Neural progenitor cell (in vitro differentiated cells): ENCODE measurements around the gene ITGA5. TPM values are rescaled to one million over a fixed set of nuclear protein-coding genes. Genes with fewer than 3 reads are reported as not detected.

Source experiments
- DNase-seq: peaks from one replicate; pipeline ENCODE4 v3.0.0-alpha.2; 2016; ENCODE audit warnings: low spot score
- H2AFZ ChIP-seq: fragments of 200-600 bp; sonication (generic); replicated peaks from 2 replicates; pipeline ENCODE4 v1.6.1; 2016; ENCODE audit warnings: antibody characterized with exemption
- H3F3A ChIP-seq: fragments of 200-600 bp; sonication (generic); 2 replicates; pipeline ENCODE4 v1.6.1; 2016; ENCODE audit warnings: antibody characterized with exemption, low read depth
- H3K27ac ChIP-seq: fragments of 200-600 bp; sonication (generic); 2 replicates; pipeline ENCODE4 v1.5.1; 2016; ENCODE audit warnings: mild to moderate bottlenecking
- H3K27me3 ChIP-seq: fragments of 200-600 bp; sonication (generic); 2 replicates; pipeline ENCODE4 v1.6.1; 2016; ENCODE audit warnings: mild to moderate bottlenecking, moderate library complexity
- H3K36me3 ChIP-seq: fragments of 200-600 bp; sonication (generic); 2 replicates; pipeline ENCODE4 v1.5.1; 2016
- H3K4me1 ChIP-seq: fragments of 200-600 bp; sonication (generic); 2 replicates; pipeline ENCODE4 v1.6.1; 2016; ENCODE audit warnings: mixed run types
- H3K4me2 ChIP-seq: fragments of 200-600 bp; sonication (generic); 2 replicates; pipeline ENCODE4 v1.6.1; 2016
- H3K4me3 ChIP-seq: fragments of 200-600 bp; sonication (generic); 2 replicates; pipeline ENCODE4 v1.5.1; 2016
- H3K79me2 ChIP-seq: fragments of 200-600 bp; sonication (generic); 2 replicates; pipeline ENCODE4 v1.6.1; 2016; ENCODE audit warnings: low read depth
- H3K9ac ChIP-seq: fragments of 200-600 bp; sonication (generic); 2 replicates; pipeline ENCODE4 v1.6.1; 2016
- H3K9me3 ChIP-seq: fragments of 200-600 bp; sonication (generic); 2 replicates; pipeline ENCODE4 v1.5.1; 2016; ENCODE audit warnings: low read depth
- H4K20me1 ChIP-seq: fragments of 200-600 bp; sonication (generic); 2 replicates; pipeline ENCODE4 v1.6.1; 2016; ENCODE audit warnings: low read depth
- H3K27ac Mint-ChIP-seq: 3 replicates; pipeline ENCODE4 v1.8.0; 2021; ENCODE audit warnings: mixed read lengths
- H3K27me3 Mint-ChIP-seq: 2 replicates; pipeline ENCODE4 v1.8.0; 2022; ENCODE audit warnings: low read depth, mild to moderate bottlenecking, inconsistent platforms, moderate library complexity, mixed read lengths; ENCODE audit not compliant: insufficient read depth
- H3K36me3 Mint-ChIP-seq: 3 replicates; pipeline ENCODE4 v1.8.0; 2021; ENCODE audit warnings: mixed read lengths
- H3K4me1 Mint-ChIP-seq: 3 replicates; pipeline ENCODE4 v1.8.0; 2021; ENCODE audit warnings: mixed read lengths
- H3K4me3 Mint-ChIP-seq: 3 replicates; pipeline ENCODE4 v1.8.0; 2021; ENCODE audit warnings: mild to moderate bottlenecking, moderate library complexity, mixed read lengths
- H3K9me3 Mint-ChIP-seq: 3 replicates; pipeline ENCODE4 v1.8.0; 2020; ENCODE audit warnings: mixed read lengths
- CTCF ChIP-seq: fragments of 200-600 bp; sonication (generic); IDR thresholded peaks from 2 replicates; pipeline ENCODE4 v1.5.1; 2017; ENCODE audit warnings: antibody characterized with exemption, mild to moderate bottlenecking
- EZH2 ChIP-seq: fragments of 200-600 bp; sonication (generic); IDR thresholded peaks from 2 replicates; pipeline ENCODE4 v1.6.1; 2017; ENCODE audit warnings: antibody characterized with exemption, mild to moderate bottlenecking, moderate library complexity
- EZH2phosphoT487 ChIP-seq: fragments of 200-600 bp; sonication (generic); IDR thresholded peaks from 2 replicates; pipeline ENCODE4 v1.6.1; 2017; ENCODE audit warnings: antibody characterized with exemption
- total RNA-seq: library from RNA; depleted of rRNA; stranded (reverse); fragments of >200 nt; gene quantifications from 2 replicates; pipeline ENCODE4 v1.2.3, GENCODE V29; 2015; ENCODE audit warnings: low replicate concordance

The ITGA5 gene
- total RNA-seq, 1 donor from 2014 or later = 37.7 TPM

- TF ChIP-seq EZH2 (no peak), EZH2phosphoT487 (no peak), CTCF (peak; percentile 42)
Measured at GRCh38 chr12:54390668-54391551, 28.2 kb downstream of the ITGA5 start.

GRCh38 chr12:54390176-54390667, 28.8 kb downstream of the ITGA5 start:
- Histone ChIP-seq H3K27me3 (no peaks in the 10 kb centered on the region), H3K4me3 (peak overlapping the region; percentile 78), H3K4me2 (peak overlapping the region; percentile 81), H3K27ac (no peak overlapping the region), H3K9me3 (no peaks in the 10 kb centered on the region), H4K20me1 (peaks cover 26% of the 10 kb centered on the region), H3K36me3 (no peaks in the 10 kb centered on the region), H2AFZ (no peak overlapping the region), H3K9ac (no peak overlapping the region), H3F3A (peaks cover 74% of the 10 kb centered on the region), H3K4me1 (peaks cover 78% of the 10 kb centered on the region), H3K79me2 (peaks cover 19% of the 10 kb centered on the region)
- peaks cover 3% of the 10 kb centered on the region for H3K36me3 Mint-ChIP-seq
- TF ChIP-seq CTCF = no peak
- TF ChIP-seq EZH2phosphoT487 = no peak
- no peak for TF ChIP-seq EZH2
- peak; percentile 34 for DNase-seq
- peak overlapping the region; percentile 93 for H3K4me3 Mint-ChIP-seq
- no peaks in the 10 kb centered on the region for H3K9me3 Mint-ChIP-seq
- no peak overlapping the region for H3K27ac Mint-ChIP-seq
- peaks cover 70% of the 10 kb centered on the region for H3K4me1 Mint-ChIP-seq
- no peaks in the 10 kb centered on the region for H3K27me3 Mint-ChIP-seq

More at GRCh38 chr12:54390668-54391551, 28.2 kb downstream of the ITGA5 start:
- H3K36me3 Mint-ChIP-seq = peaks cover 3% of the 10 kb centered on the region
- H2AFZ ChIP-seq = peak overlapping the region; percentile 65
- peaks cover 68% of the 10 kb centered on the region for H3F3A ChIP-seq
- H3K36me3 ChIP-seq = no peaks in the 10 kb centered on the region
- peak overlapping the region; percentile 81 for H3K4me2 ChIP-seq
- H3K9ac ChIP-seq = no peak overlapping the region
- H3K9me3 ChIP-seq = no peaks in the 10 kb centered on the region
- peaks cover 19% of the 10 kb centered on the region for H4K20me1 ChIP-seq
- no peak overlapping the region for H3K27ac ChIP-seq
- peaks cover 16% of the 10 kb centered on the region for H3K79me2 ChIP-seq
- peak overlapping the region; percentile 78 for H3K4me3 ChIP-seq
- no peaks in the 10 kb centered on the region for H3K27me3 ChIP-seq
- peak overlapping the region; percentile 58 for H3K27ac Mint-ChIP-seq
- DNase-seq = peak; percentile 90
- peaks cover 3% of the 10 kb centered on the region for H3K27me3 Mint-ChIP-seq
- peaks cover 65% of the 10 kb centered on the region for H3K4me1 Mint-ChIP-seq
- no peaks in the 10 kb centered on the region for H3K9me3 Mint-ChIP-seq
- peaks cover 71% of the 10 kb centered on the region for H3K4me1 ChIP-seq
- H3K4me3 Mint-ChIP-seq = peak overlapping the region; percentile 93

DNA sequence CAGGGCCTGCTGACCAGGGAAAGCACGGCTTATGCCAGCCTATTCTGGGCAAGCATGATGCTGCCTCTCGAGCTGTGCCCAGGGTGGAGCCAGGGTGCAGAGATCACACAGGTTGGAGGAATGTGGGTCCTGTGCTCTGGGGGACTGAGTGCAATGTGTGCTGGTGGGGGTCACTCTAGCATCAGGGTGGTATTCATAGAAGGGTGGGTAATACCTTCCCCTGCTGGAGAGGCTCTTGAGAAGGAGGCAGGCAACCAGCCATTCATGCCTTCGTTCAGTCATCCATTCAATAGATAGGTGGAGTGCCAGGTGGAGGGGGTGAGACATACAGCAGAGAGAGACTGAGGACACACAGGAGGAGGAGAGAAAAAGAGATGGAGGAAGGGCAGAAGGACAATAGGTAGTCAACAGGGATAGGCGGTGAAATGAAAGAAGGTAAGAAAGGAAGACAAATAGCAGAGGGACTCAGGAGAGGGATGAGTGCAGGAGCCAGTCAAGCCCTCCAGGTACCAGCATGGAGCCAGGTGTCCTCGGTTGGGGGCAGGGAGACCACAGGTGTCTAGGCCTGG, 29.4 kb downstream of the ITGA5 start:
- H3K4me1 ChIP-seq = peaks cover 83% of the 10 kb centered on the region
- peaks cover 31% of the 10 kb centered on the region for H4K20me1 ChIP-seq
- peak overlapping the region; percentile 78 for H3K4me3 ChIP-seq
- H3K27ac ChIP-seq = no peak overlapping the region
- no peaks in the 10 kb centered on the region for H3K36me3 Mint-ChIP-seq
- H3K9ac ChIP-seq = no peak overlapping the region
- no peaks in the 10 kb centered on the region for H3K27me3 ChIP-seq
- peaks cover 72% of the 10 kb centered on the region for H3F3A ChIP-seq
- H3K36me3 ChIP-seq = no peaks in the 10 kb centered on the region
- TF ChIP-seq EZH2phosphoT487 (no peak), EZH2 (no peak), CTCF (no peak)
- DNase-seq = no peak
- peak overlapping the region; percentile 81 for H3K4me2 ChIP-seq
- peak overlapping the region; percentile 93 for H3K4me3 Mint-ChIP-seq
- peaks cover 76% of the 10 kb centered on the region for H3K4me1 Mint-ChIP-seq
- H3K27me3 Mint-ChIP-seq = no peaks in the 10 kb centered on the region
- peaks cover 24% of the 10 kb centered on the region for H3K79me2 ChIP-seq
- H3K9me3 ChIP-seq = no peaks in the 10 kb centered on the region
- no peak overlapping the region for H2AFZ ChIP-seq
- H3K9me3 Mint-ChIP-seq = no peaks in the 10 kb centered on the region
- peak overlapping the region; percentile 1 for H3K27ac Mint-ChIP-seq
